Vagina (tissue), 2 donors: Measurements from ENCODE around the gene SLC44A1. TPM values are rescaled to one million over a fixed set of nuclear protein-coding genes. Genes with fewer than 3 reads are reported as not detected.

Experiments used
- DNase-seq, 2 donors: peaks; one replicate each; pipeline ENCODE4 v3.0.0-alpha.2; 2017; ENCODE audit errors: extremely low spot score in 2 of 2
- H3K27ac ChIP-seq: fragments of 200-600 bp; sonication (generic); one replicate; pipeline ENCODE4 v1.5.1; 2019
- H3K27me3 ChIP-seq: fragments of 200-600 bp; sonication (generic); one replicate; pipeline ENCODE4 v1.5.1; 2019
- H3K36me3 ChIP-seq, 2 donors: fragments of 200-600 bp; sonication (generic); one replicate each; pipeline ENCODE4 v1.5.1; 2017 to 2019
- H3K4me1 ChIP-seq: fragments of 200-600 bp; sonication (generic); one replicate; pipeline ENCODE4 v1.5.1; 2019
- H3K4me3 ChIP-seq, 2 donors: fragments of 200-600 bp; sonication (generic); 1 replicate in 1 of 2; 2 replicates in 1 of 2; pipeline ENCODE4 v1.5.1; 2016 to 2019
- H3K9me3 ChIP-seq: fragments of 200-600 bp; sonication (generic); one replicate; pipeline ENCODE4 v1.5.1; 2019
- POLR2A ChIP-seq, 2 donors: fragments of 450-650 bp; IDR thresholded peaks; one replicate each; pipeline ENCODE4 v1.6.1; 2017; ENCODE audit warnings: antibody characterized with exemption in 2 of 2, mild to moderate bottlenecking in 2 of 2, moderate library complexity in 2 of 2
- POLR2AphosphoS5 ChIP-seq, 2 donors: sonication (generic); formaldehyde crosslinking; IDR thresholded peaks; one replicate each; pipeline ENCODE4 v1.9.0; 2017; ENCODE audit warnings: antibody characterized with exemption in 2 of 2, mild to moderate bottlenecking in 2 of 2, low read depth in 1 of 2; ENCODE audit not compliant: insufficient read depth in 1 of 2
- intact Hi-C: fragments of 100-400 bp; cut with DNase I; formaldehyde crosslinking; loops from one replicate; pipeline ENCODE4 v1.15.1; 2023
- total RNA-seq: library from RNA; depleted of rRNA; stranded (reverse); fragments of >200 nt; gene quantifications from one replicate; pipeline ENCODE4 v1.2.3, GENCODE V29; 2016
- TF ChIP-seq, protein P1 (sequence below), 3 experiments: fragments of 450-650 bp in 2 of 3; fragments of 200-600 bp in 1 of 3; sonication (generic) in 1 of 3; IDR thresholded peaks; one replicate each; pipeline ENCODE4 v1.5.1; 2017 to 2019; ENCODE audit warnings: antibody characterized with exemption in 3 of 3, mild to moderate bottlenecking in 2 of 3, moderate library complexity in 2 of 3

Gene SLC44A1
- total RNA-seq, 1 donor from 2014 or later, result 67.3 TPM

DNA sequence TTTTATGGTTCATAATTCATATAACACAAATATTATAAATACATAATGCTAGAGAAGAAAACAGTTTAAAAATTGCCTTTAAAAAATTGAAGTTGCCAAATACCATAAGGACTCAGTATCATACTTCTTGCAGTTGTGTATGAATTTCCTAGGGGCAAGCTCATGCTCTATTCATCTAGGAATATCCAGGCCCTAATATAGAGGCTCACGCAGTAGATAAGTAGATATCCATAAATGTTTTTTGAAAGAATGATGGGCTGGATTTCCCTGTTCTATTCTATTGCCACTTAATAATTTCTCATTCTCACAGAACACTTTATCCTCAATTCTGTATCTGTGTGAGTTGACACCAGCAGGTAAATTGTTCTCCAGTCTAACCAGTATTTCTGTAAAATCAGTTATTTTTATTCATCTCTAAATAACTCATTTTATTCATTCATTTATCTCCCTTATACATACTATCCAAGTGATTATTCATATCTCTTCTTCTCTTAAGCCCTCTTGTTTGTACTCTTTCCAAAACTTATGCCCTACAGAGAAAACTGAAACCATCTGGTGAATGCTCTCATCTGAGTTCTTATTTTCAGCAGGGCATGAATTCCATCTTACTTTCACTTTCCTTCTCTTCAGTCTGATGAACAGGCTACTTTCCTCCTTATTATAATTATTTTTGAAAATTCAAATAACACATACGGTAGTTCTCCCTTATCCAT is 97.1 kb downstream of the SLC44A1 start:
- TF ChIP-seq POLR2A (IDR thresholded peaks at IDR 0.05), result no peak
- TF ChIP-seq POLR2AphosphoS5 (IDR thresholded peaks at IDR 0.05; ENCODE audit: insufficient read depth in 1 of 2, low read depth in 1 of 2), result no peak
- TF ChIP-seq, protein P1, sequence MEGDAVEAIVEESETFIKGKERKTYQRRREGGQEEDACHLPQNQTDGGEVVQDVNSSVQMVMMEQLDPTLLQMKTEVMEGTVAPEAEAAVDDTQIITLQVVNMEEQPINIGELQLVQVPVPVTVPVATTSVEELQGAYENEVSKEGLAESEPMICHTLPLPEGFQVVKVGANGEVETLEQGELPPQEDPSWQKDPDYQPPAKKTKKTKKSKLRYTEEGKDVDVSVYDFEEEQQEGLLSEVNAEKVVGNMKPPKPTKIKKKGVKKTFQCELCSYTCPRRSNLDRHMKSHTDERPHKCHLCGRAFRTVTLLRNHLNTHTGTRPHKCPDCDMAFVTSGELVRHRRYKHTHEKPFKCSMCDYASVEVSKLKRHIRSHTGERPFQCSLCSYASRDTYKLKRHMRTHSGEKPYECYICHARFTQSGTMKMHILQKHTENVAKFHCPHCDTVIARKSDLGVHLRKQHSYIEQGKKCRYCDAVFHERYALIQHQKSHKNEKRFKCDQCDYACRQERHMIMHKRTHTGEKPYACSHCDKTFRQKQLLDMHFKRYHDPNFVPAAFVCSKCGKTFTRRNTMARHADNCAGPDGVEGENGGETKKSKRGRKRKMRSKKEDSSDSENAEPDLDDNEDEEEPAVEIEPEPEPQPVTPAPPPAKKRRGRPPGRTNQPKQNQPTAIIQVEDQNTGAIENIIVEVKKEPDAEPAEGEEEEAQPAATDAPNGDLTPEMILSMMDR (IDR thresholded peaks at IDR 0.05), result no peak

GRCh38 chr9:105342147-105342505 is 97.7 kb downstream of the SLC44A1 start:
- H3K36me3 ChIP-seq, result peaks cover 0 to 9% of the 10 kb centered on the region in 2 donors
- no peak overlapping the region for H3K27ac ChIP-seq
- H3K4me1 ChIP-seq, result peaks cover 5% of the 10 kb centered on the region
- no peaks in the 10 kb centered on the region for H3K27me3 ChIP-seq
- H3K4me3 ChIP-seq, result peak overlapping the region in 1 of 2 donors; percentile 9
- DNase-seq, result no peak
- H3K9me3 ChIP-seq, result no peaks in the 10 kb centered on the region
- TF ChIP-seq, protein P1 (IDR thresholded peaks at IDR 0.05), result no peak
- TF ChIP-seq POLR2A (IDR thresholded peaks at IDR 0.05) (no peak), POLR2AphosphoS5 (IDR thresholded peaks at IDR 0.05; ENCODE audit: insufficient read depth in 1 of 2, low read depth in 1 of 2) (no peak)
- intact Hi-C loops, result no loop called here

More for the DNA sequence above, 97.1 kb downstream of the SLC44A1 start:
- peaks cover 0 to 14% of the 10 kb centered on the region in 2 donors for H3K36me3 ChIP-seq
- no peaks in the 10 kb centered on the region for H3K27me3 ChIP-seq
- peak overlapping the region in 1 of 2 donors; percentile 9 for H3K4me3 ChIP-seq
- DNase-seq, result no peak
- H3K4me1 ChIP-seq, result peaks cover 5% of the 10 kb centered on the region
- intact Hi-C loops, result no loop called here
- H3K9me3 ChIP-seq, result no peaks in the 10 kb centered on the region
- H3K27ac ChIP-seq, result no peak overlapping the region

GRCh38 chr9:105344283-105344682 is 99.8 kb downstream of the SLC44A1 start:
- intact Hi-C loops, result no loop called here
- Histone ChIP-seq H3K27me3 (no peaks in the 10 kb centered on the region), H3K36me3 (peaks cover 0 to 3% of the 10 kb centered on the region in 2 donors), H3K9me3 (no peaks in the 10 kb centered on the region), H3K27ac (no peak overlapping the region), H3K4me3 (no peak overlapping the region), H3K4me1 (peaks cover 5% of the 10 kb centered on the region)
- DNase-seq, result no peak
- TF ChIP-seq POLR2AphosphoS5 (IDR thresholded peaks at IDR 0.05; ENCODE audit: insufficient read depth in 1 of 2, low read depth in 1 of 2) (no peak), POLR2A (IDR thresholded peaks at IDR 0.05) (no peak)
- TF ChIP-seq, protein P1 (IDR thresholded peaks at IDR 0.05), result no peak

GRCh38 chr9:105345626-105346025 is 101.2 kb downstream of the SLC44A1 start:
- DNase-seq, result no peak
- H3K9me3 ChIP-seq, result no peaks in the 10 kb centered on the region
- no peak for TF ChIP-seq POLR2A (IDR thresholded peaks at IDR 0.05)
- TF ChIP-seq, protein P1 (IDR thresholded peaks at IDR 0.05), result no peak
- TF ChIP-seq POLR2AphosphoS5 (IDR thresholded peaks at IDR 0.05; ENCODE audit: insufficient read depth in 1 of 2, low read depth in 1 of 2), result no peak
- no peak overlapping the region for H3K27ac ChIP-seq
- peaks cover 5% of the 10 kb centered on the region for H3K4me1 ChIP-seq
- H3K36me3 ChIP-seq, result peaks cover 0 to 8% of the 10 kb centered on the region in 2 donors
- intact Hi-C loops, result no loop called here
- no peak overlapping the region for H3K4me3 ChIP-seq
- H3K27me3 ChIP-seq, result no peaks in the 10 kb centered on the region

DNA sequence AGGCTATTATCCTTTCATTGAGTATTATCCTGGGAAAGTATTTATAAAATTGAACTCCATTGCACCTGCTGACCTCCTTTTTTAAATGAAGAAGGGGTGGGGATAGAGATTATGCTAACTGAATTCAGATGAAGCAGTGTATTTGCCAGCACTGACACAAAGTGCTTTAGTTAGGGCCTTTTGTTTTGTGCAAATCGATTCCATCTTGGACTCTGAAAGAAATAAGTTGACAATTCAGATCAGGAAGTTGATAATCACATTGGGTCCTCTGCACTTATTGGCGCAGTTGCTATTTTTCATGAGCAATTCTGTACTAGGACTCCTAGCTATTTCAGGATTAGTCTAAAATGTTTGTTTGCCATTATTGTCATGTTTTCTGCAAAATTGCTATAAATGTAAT is 101.8 kb downstream of the SLC44A1 start:
- Histone ChIP-seq H3K4me3 (no peak overlapping the region), H3K4me1 (peaks cover 5% of the 10 kb centered on the region), H3K9me3 (no peaks in the 10 kb centered on the region), H3K27me3 (no peaks in the 10 kb centered on the region), H3K36me3 (peaks cover 0 to 8% of the 10 kb centered on the region in 2 donors), H3K27ac (no peak overlapping the region)
- intact Hi-C loops, result no loop called here
- no peak for DNase-seq
- TF ChIP-seq POLR2A (IDR thresholded peaks at IDR 0.05), result no peak
- TF ChIP-seq POLR2AphosphoS5 (IDR thresholded peaks at IDR 0.05; ENCODE audit: insufficient read depth in 1 of 2, low read depth in 1 of 2), result no peak
- TF ChIP-seq, protein P1 (IDR thresholded peaks at IDR 0.05), result no peak
